HepG2 (cell line): ENCODE results near the gene TBX6. TPM values are rescaled to one million over a fixed set of nuclear protein-coding genes. Genes with fewer than 3 reads are reported as not detected.
A peak's percentile ranks its signal among the peaks of the same experiment; 100 is the strongest.

ENCODE experiments used
- BCLAF1 ChIP-seq: fragments of 450-650 bp; IDR thresholded peaks from 2 replicates; pipeline ENCODE4 v1.6.1; 2017; ENCODE audit warnings: mild to moderate bottlenecking
- ETV6 ChIP-seq: sonication (generic); formaldehyde crosslinking; conservative IDR thresholded peaks from 2 replicates; pipeline ENCODE4 v1.4.0; 2020; ENCODE audit warnings: missing genetic modification reagents
- FOXK2 ChIP-seq: fragments of 450-650 bp; IDR thresholded peaks from 2 replicates; pipeline ENCODE4 v1.6.1; 2016
- HNRNPLL ChIP-seq: fragments of 200-400 bp; formaldehyde crosslinking; IDR thresholded peaks from 2 replicates; pipeline ENCODE4 v1.6.1; 2017; ENCODE audit warnings: mild to moderate bottlenecking, low read depth, low read length; ENCODE audit not compliant: poor library complexity, severe bottlenecking
- MIER3 ChIP-seq: IDR thresholded peaks from 2 replicates; pipeline ENCODE4 v1.6.1; 2016; ENCODE audit warnings: missing compliant biosample characterization, borderline replicate concordance
- MLX ChIP-seq: IDR thresholded peaks from 2 replicates; pipeline ENCODE4 v1.6.1; 2016
- MYC ChIP-seq: sonication (generic); formaldehyde crosslinking; IDR thresholded peaks from 2 replicates; pipeline ENCODE4 v1.9.0; 2021; ENCODE audit warnings: missing genetic modification reagents, borderline replicate concordance
- NR2F6 ChIP-seq, 2 experiments: IDR thresholded peaks; 2 replicates each; pipeline ENCODE4 v1.6.1; 2016; ENCODE audit warnings: antibody characterized with exemption in 1 of 2, mild to moderate bottlenecking in 1 of 2
- PHF8 ChIP-seq: sonication (generic); formaldehyde crosslinking; IDR thresholded peaks from 2 replicates; pipeline ENCODE4 v1.5.0; 2020; ENCODE audit warnings: missing genetic modification reagents
- RORA ChIP-seq: sonication (generic); formaldehyde crosslinking; IDR thresholded peaks from 2 replicates; pipeline ENCODE4 v1.5.0; 2020; ENCODE audit warnings: mild to moderate bottlenecking, missing genetic modification reagents, moderate library complexity
- SNAPC5 ChIP-seq: sonication (generic); formaldehyde crosslinking; IDR thresholded peaks from 2 replicates; pipeline ENCODE4 v1.8.1; 2023; ENCODE audit warnings: mild to moderate bottlenecking, missing genetic modification reagents, borderline replicate concordance
- SP4 ChIP-seq: sonication (generic); formaldehyde crosslinking; IDR thresholded peaks from 2 replicates; pipeline ENCODE4 v1.8.1; 2023; ENCODE audit warnings: mild to moderate bottlenecking, missing genetic modification reagents
- TARDBP ChIP-seq: sonication (generic); formaldehyde crosslinking; IDR thresholded peaks from 2 replicates; pipeline ENCODE4 v1.8.0; 2022; ENCODE audit warnings: mild to moderate bottlenecking, missing genetic modification reagents
- TFAP4 ChIP-seq: sonication (generic); IDR thresholded peaks from 2 replicates; pipeline ENCODE4 v1.6.1; 2016; ENCODE audit warnings: low read depth, borderline replicate concordance
- ZNF253 ChIP-seq: sonication (generic); formaldehyde crosslinking; IDR thresholded peaks from 2 replicates; pipeline ENCODE4 v1.8.0; 2022; ENCODE audit warnings: mild to moderate bottlenecking, missing genetic modification reagents, borderline replicate concordance
- ZNF350 ChIP-seq: sonication (generic); formaldehyde crosslinking; IDR thresholded peaks from 2 replicates; pipeline ENCODE4 v1.4.0; 2020; ENCODE audit warnings: mild to moderate bottlenecking, low read depth, missing genetic modification reagents, borderline replicate concordance
- polyA plus RNA-seq, 8 experiments: library from polyadenylated mRNA; depleted of rRNA in 3 of 8; stranded (reverse) in 7 of 8; unstranded in 1 of 8; fragments of >200 nt; fragmentation: Illumina TruSeq in 4 of 8; extraction: Trizol in 4 of 8; gene quantifications; 2 replicates each; pipeline versions ENCODE4 v1.2.1 to v1.2.3, GENCODE V29; 2011 to 2016; ENCODE audit warnings: low read depth in 4 of 8, missing spikeins in 1 of 8, mixed read lengths in 1 of 8; ENCODE audit not compliant: insufficient read depth in 1 of 8
- total RNA-seq, 5 experiments: library from RNA; depleted of rRNA; stranded (reverse); fragments of >200 nt; fragmentation: Illumina TruSeq; extraction: Trizol; gene quantifications; 2 replicates each; pipeline ENCODE4 v1.2.3, GENCODE V29; 2016; ENCODE audit warnings: low read depth in 1 of 5
- TF ChIP-seq, protein P1 (sequence below): sonication (generic); formaldehyde crosslinking; conservative IDR thresholded peaks from 2 replicates; pipeline ENCODE4 v1.8.0; 2022; ENCODE audit warnings: mild to moderate bottlenecking, moderate library complexity, missing genetic modification reagents
- TF ChIP-seq, protein P2 (sequence below), 2 experiments: fragments of 450-650 bp in 1 of 2; sonication (generic) in 1 of 2; formaldehyde crosslinking; IDR thresholded peaks; 2 replicates each; pipeline versions ENCODE4 v1.5.0 to v1.8.0; 2020 to 2022; ENCODE audit warnings: mild to moderate bottlenecking in 1 of 2, missing genetic modification reagents in 1 of 2
- TF ChIP-seq, protein P3 (sequence below): sonication (generic); formaldehyde crosslinking; IDR thresholded peaks from 2 replicates; pipeline ENCODE4 v1.5.0; 2020; ENCODE audit warnings: missing genetic modification reagents
- TF ChIP-seq, protein P4 (sequence below): sonication (generic); formaldehyde crosslinking; IDR thresholded peaks from 2 replicates; pipeline ENCODE4 v1.4.0; 2020; ENCODE audit warnings: mild to moderate bottlenecking, missing genetic modification reagents

Gene TBX6
- total and polyA plus RNA-seq, 2 of the 13 experiments (the other 11 are each of a cell fraction or from before 2014, with no cell fraction given) = 0.24 to 0.42 TPM

- TF ChIP-seq BCLAF1 (no peak), ZNF350 (CRISPR knock-in tag) (no peak; the same call in 1 of the 2 replicates), SNAPC5 (CRISPR knock-in tag) (no peak), TARDBP (CRISPR knock-in tag) (no peak), MYC (CRISPR knock-in tag) (no peak), MLX (CRISPR knock-in tag) (no peak), MIER3 (CRISPR knock-in tag) (no peak; the same call in 1 of the 2 replicates), SP4 (CRISPR knock-in tag) (peak; percentile 59; the same call in 1 of the 2 replicates), PHF8 (CRISPR knock-in tag) (no peak), NR2F6 (IDR thresholded peaks at IDR 0.05) (no peak), NR2F6 (CRISPR knock-in tag; IDR thresholded peaks at IDR 0.05) (peak; percentile 18; the same call in 1 of the 2 replicates), HNRNPLL (no peak), FOXK2 (no peak), TFAP4 (no peak), ETV6 (no peak), ZNF253 (CRISPR knock-in tag) (no peak), RORA (CRISPR knock-in tag) (no peak)
- TF ChIP-seq, protein P1, sequence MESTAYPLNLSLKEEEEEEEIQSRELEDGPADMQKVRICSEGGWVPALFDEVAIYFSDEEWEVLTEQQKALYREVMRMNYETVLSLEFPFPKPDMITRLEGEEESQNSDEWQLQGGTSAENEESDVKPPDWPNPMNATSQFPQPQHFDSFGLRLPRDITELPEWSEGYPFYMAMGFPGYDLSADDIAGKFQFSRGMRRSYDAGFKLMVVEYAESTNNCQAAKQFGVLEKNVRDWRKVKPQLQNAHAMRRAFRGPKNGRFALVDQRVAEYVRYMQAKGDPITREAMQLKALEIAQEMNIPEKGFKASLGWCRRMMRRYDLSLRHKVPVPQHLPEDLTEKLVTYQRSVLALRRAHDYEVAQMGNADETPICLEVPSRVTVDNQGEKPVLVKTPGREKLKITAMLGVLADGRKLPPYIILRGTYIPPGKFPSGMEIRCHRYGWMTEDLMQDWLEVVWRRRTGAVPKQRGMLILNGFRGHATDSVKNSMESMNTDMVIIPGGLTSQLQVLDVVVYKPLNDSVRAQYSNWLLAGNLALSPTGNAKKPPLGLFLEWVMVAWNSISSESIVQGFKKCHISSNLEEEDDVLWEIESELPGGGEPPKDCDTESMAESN (CRISPR knock-in tag) = no peak
- TF ChIP-seq, protein P2, sequence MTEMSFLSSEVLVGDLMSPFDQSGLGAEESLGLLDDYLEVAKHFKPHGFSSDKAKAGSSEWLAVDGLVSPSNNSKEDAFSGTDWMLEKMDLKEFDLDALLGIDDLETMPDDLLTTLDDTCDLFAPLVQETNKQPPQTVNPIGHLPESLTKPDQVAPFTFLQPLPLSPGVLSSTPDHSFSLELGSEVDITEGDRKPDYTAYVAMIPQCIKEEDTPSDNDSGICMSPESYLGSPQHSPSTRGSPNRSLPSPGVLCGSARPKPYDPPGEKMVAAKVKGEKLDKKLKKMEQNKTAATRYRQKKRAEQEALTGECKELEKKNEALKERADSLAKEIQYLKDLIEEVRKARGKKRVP (CRISPR knock-in tag; IDR thresholded peaks at IDR 0.05) = no peak
- TF ChIP-seq, protein P3, sequence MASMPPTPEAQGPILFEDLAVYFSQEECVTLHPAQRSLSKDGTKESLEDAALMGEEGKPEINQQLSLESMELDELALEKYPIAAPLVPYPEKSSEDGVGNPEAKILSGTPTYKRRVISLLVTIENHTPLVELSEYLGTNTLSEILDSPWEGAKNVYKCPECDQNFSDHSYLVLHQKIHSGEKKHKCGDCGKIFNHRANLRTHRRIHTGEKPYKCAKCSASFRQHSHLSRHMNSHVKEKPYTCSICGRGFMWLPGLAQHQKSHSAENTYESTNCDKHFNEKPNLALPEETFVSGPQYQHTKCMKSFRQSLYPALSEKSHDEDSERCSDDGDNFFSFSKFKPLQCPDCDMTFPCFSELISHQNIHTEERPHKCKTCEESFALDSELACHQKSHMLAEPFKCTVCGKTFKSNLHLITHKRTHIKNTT (CRISPR knock-in tag) = no peak
- TF ChIP-seq, protein P4, sequence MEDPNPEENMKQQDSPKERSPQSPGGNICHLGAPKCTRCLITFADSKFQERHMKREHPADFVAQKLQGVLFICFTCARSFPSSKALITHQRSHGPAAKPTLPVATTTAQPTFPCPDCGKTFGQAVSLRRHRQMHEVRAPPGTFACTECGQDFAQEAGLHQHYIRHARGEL (CRISPR knock-in tag) = no peak
Measured at GRCh38 chr16:30113031-30113710, 21.4 kb upstream of the TBX6 start, which contains the start of gene GDPD3 (continued).
